Stimulated activated effector memory CD8-positive, alpha-beta T cell treated with anti-CD3 and anti-CD28 coated beads, Interleukin-12 subunit alpha, Interleukin-12 subunit beta, amount 100 ng/mL, for 72 hours (primary cell): ENCODE data around the gene UNC119B.
A peak's percentile ranks its signal among the peaks of the same experiment; 100 is the strongest.

Experiments used
- ATAC-seq: fragments of 150-1000 bp; cut with Tn5 transposase; 2 replicates; pipeline ENCODE4 v1.10.0; 2021
- DNase-seq, 2 donors: peaks; one replicate each; pipeline ENCODE4 v3.0.0; 2021 to 2022; ENCODE audit warnings: low spot score in 2 of 2
- H3K27ac Mint-ChIP-seq: one replicate; pipeline ENCODE4 v1.8.0; 2022; ENCODE audit warnings: mild to moderate bottlenecking, mixed read lengths
- H3K36me3 Mint-ChIP-seq: one replicate; pipeline ENCODE4 v1.8.0; 2022; ENCODE audit warnings: mild to moderate bottlenecking, mixed read lengths
- H3K4me1 Mint-ChIP-seq: one replicate; pipeline ENCODE4 v1.8.0; 2022; ENCODE audit warnings: mixed read lengths
- H3K4me3 Mint-ChIP-seq: one replicate; pipeline ENCODE4 v1.8.0; 2022; ENCODE audit warnings: mild to moderate bottlenecking, mixed read lengths
- H3K9me3 Mint-ChIP-seq: one replicate; pipeline ENCODE4 v1.8.0; 2022; ENCODE audit warnings: mixed read lengths

UNC119B gene

DNA sequence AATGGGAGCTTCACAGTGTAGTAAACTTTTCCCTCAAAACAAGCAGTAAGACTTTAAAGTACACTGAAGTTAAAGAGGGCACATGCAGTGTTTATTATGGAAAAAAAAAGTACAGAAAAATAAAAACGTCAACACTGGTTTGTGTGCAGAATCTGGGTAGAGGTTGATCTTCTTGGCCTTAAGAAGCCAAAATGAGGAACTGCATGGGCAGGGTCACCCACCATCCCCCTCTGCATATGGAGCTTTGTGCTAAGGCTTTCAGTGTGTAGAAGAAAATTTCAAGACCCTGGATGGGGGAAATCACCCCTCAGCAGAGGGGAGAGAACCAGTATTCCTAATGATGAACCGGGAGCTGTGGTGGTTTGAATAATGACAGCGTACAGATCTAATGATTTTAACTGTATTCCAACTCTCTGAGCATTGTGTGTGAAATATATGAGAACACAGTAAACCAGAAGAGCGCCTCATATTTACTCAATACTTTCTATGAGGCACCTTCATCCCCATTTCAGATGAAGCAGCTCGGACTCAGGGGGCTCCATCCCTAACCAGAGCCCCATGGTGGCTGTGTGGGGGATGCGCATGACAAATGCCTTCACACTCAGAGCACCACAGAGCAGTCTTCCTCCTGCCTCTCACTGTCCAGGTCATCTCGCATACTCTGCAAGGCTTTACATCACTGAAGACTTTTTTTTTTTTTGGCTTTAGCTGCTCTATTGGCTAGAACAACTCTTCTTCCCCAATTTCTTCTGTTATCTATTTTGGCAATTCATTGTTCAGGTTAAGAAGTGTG is 48.7 kb downstream of the UNC119B start:
- Mint-ChIP-seq H3K27ac (no peak overlapping the region), H3K4me3 (no peak overlapping the region), H3K4me1 (no peaks in the 10 kb centered on the region), H3K36me3 (peaks cover 33% of the 10 kb centered on the region), H3K9me3 (no peaks in the 10 kb centered on the region)
- ATAC-seq (no peak), DNase-seq (no peak)

DNA sequence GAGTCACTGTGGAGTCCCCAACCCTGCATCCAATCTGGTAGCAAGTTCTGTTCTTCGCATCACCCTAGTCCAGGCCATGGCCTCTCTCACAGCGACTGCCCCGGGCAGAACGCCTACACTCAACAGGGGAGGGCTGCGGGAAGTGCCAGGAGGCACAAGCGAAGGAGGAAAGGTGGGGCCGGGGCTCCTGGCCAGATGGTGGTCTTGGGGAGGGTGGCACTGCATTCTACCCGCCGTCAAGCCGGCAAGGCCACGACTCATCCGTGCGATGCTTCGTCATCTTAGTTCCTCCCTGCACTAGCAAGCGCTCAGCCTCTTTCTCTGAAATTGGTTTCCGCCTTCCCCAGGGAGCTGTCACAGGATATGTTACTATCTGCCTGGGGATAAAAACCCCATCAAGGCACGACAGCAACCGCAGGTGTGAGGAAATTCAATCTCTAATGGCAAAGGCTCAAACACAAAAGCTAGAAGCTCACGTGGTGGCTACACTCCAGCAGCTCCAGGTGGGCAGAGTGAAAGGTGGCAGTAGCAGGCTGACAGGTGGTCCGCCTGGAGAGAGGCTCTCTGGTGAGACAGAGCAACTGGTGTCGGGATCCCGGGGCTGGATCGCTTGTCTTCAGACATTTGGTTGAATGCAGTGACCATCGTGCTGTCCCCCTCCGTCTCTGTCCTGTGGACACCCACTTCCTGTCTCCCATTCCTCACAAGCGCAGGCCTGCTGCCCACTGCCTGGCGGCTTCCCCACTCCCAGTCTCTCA is 49.5 kb downstream of the UNC119B start:
- no peak for ATAC-seq
- Mint-ChIP-seq H3K4me1 (no peaks in the 10 kb centered on the region), H3K4me3 (no peak overlapping the region)

DNA sequence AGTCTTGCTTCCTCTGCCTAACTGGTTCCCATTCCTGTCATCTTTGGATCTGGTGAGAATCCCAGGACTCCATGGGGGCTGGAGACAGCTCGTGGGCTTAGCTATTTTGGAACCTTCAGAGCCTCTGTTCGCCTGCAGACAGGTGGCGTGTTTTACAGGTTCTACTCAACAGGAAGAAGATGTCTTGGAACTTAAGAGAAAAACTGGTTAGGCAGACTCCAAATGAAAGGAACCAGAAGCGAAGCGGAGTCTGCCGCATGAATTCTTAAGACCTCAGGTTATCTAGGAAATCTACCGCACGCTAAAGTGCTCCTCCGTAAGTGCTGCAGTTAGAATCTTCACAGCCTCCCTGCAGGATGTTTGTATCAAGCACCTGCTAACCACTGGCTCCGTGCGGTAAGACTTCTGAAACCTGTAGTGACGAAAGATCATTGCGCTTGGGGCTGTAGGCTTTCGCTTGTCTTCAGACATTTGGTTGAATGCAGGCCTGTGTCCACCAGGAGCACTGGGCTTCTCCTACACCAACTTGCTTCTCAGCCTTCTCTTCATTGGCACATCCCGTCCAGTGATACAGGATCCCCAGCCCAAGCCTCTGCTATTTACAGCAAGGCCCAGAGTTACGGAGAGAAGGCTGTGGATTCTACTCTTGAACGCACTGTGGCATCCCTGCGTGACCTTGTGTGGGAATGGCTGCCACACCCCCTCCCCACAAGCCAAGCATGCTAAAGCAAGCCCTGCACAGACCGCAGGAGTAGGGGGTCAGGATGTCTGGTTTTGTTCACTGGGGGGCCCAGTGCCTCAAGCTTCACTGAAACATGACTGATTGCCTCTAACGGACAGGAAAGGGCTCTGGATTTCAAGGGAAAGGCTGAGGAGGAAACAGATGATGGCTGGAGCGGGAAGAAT is 50.3 kb downstream of the UNC119B start:
- peak overlapping the region; percentile 16 for H3K27ac Mint-ChIP-seq
- DNase-seq = no peak

More for the DNA sequence above, 49.5 kb downstream of the UNC119B start:
- no peaks in the 10 kb centered on the region for H3K9me3 Mint-ChIP-seq
- H3K36me3 Mint-ChIP-seq = peaks cover 41% of the 10 kb centered on the region
- no peak overlapping the region for H3K27ac Mint-ChIP-seq
- DNase-seq = no peak

DNA sequence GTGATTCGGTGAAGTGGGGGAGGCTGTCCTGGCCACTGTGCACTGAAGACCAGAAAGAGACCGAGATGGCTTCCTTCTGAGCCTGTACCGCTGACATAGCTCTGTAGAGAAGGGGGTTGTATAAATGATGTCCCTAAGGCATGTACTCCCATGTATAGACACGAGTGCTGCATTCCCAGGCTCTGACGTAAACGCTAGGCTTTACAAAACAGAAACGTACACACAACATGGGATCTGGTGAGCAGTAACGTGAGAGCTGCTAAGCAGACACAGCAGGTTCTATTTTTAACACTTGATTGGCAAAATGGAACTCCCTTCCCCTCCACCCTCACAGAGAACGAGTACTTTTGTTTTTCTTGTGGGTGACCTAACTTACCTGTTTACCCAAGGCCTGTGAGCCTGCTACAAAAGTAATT is 51.3 kb downstream of the UNC119B start:
- Mint-ChIP-seq H3K9me3 (no peaks in the 10 kb centered on the region), H3K36me3 (peaks cover 59% of the 10 kb centered on the region), H3K4me1 (no peaks in the 10 kb centered on the region), H3K27ac (peak overlapping the region; percentile 27), H3K4me3 (no peak overlapping the region)
- ATAC-seq = no peak
- DNase-seq = no peak

More for the DNA sequence above, 50.3 kb downstream of the UNC119B start:
- H3K9me3 Mint-ChIP-seq = no peaks in the 10 kb centered on the region
- peaks cover 49% of the 10 kb centered on the region for H3K36me3 Mint-ChIP-seq
- ATAC-seq = peak; percentile 59
- H3K4me1 Mint-ChIP-seq = no peaks in the 10 kb centered on the region
- H3K4me3 Mint-ChIP-seq = no peak overlapping the region

DNA sequence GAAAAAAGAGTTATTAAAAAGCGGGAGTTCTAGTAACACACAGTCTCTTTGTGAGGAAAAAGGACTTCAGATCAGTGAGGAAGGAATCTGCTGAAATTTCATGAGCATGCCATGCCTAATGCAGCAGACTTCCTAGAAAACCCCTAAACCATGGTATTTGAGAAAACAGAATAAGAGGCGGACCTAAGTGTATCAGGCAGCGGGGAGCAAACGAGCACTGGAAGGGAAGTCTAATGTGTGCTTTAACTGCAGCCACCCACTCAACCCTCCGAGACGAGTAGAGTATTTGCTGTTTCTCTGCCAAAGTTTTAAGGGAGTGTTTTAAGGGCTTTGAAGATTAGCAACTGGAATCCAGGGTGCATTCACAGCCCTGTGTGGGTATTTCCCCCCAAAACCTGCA is 51.8 kb downstream of the UNC119B start:
- Mint-ChIP-seq H3K4me3 (no peak overlapping the region), H3K36me3 (peaks cover 64% of the 10 kb centered on the region), H3K4me1 (no peaks in the 10 kb centered on the region), H3K9me3 (no peaks in the 10 kb centered on the region), H3K27ac (peak overlapping the region; percentile 27)
- DNase-seq = no peak
- no peak for ATAC-seq

DNA sequence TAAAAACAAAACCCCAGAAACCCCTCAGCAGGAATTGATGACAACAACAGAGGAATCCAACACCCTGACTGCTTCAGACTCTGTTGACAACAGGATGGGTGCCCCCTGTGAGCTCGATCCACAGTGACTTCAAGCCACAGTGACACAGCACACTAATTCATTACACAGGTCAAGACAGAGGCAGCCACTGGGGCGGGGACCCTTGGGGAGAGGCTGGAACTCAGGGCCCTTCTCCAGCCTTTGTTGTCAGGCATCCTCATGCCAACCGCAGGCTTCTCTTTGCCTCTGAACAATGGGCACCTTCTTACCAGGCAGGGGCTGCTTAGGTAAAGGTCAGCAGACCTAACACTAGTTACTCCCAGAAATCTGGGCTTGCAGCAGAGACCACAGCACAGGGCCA is 53.0 kb downstream of the UNC119B start:
- Mint-ChIP-seq H3K36me3 (peaks cover 68% of the 10 kb centered on the region), H3K27ac (peak overlapping the region; percentile 48)

DNA sequence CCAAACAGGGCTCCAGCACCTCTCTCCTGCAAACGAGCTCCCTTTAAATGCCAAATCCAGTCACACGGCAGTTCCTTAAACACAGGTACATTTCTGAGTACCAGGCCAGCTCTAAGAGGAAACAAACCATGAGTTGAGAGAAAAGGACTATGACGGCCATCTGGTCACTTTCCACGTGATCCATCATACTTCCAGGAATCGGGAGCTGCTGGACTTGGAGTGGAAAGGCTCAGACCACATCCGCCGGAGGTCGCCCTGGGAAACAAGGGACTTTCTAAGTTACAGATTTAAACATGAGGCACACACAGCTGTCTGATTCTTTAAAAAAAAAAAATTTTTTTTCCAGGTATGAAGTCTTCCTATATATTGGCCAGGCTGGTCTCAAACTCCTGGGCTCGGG is 54.6 kb downstream of the UNC119B start:
- no peak for ATAC-seq
- no peak overlapping the region for H3K27ac Mint-ChIP-seq
- H3K9me3 Mint-ChIP-seq = no peaks in the 10 kb centered on the region
- peaks cover 83% of the 10 kb centered on the region for H3K36me3 Mint-ChIP-seq
- no peak overlapping the region for H3K4me3 Mint-ChIP-seq
- no peaks in the 10 kb centered on the region for H3K4me1 Mint-ChIP-seq
- no peak for DNase-seq

More for the DNA sequence above, 53.0 kb downstream of the UNC119B start:
- no peak for ATAC-seq
- H3K4me1 Mint-ChIP-seq = no peaks in the 10 kb centered on the region
- no peak overlapping the region for H3K4me3 Mint-ChIP-seq
- no peak for DNase-seq
- H3K9me3 Mint-ChIP-seq = no peaks in the 10 kb centered on the region

DNA sequence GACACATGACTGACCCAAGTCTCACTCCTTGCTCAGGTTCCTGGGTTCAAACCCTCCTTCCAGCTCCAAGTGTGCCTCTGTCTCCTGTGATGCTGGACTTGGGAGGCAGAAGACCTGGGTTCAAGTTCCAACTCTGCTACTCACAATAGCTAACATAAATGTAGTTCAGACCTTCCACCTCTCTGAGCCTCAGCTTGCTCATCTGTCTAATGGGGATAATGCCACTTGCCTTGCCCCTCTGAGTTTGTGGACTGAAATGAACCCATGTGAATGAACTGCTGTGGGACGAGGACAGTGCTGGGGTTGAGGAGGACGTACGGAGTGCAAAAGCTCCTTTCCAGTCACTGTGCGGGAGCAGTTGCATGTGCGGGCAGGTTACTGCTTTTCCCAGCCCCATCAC is 56.3 kb downstream of the UNC119B start:
- Mint-ChIP-seq H3K9me3 (no peaks in the 10 kb centered on the region), H3K4me1 (peaks cover 14% of the 10 kb centered on the region), H3K4me3 (no peak overlapping the region), H3K36me3 (peaks cover 92% of the 10 kb centered on the region), H3K27ac (peak overlapping the region; percentile 16)
- no peak for DNase-seq
- no peak for ATAC-seq

DNA sequence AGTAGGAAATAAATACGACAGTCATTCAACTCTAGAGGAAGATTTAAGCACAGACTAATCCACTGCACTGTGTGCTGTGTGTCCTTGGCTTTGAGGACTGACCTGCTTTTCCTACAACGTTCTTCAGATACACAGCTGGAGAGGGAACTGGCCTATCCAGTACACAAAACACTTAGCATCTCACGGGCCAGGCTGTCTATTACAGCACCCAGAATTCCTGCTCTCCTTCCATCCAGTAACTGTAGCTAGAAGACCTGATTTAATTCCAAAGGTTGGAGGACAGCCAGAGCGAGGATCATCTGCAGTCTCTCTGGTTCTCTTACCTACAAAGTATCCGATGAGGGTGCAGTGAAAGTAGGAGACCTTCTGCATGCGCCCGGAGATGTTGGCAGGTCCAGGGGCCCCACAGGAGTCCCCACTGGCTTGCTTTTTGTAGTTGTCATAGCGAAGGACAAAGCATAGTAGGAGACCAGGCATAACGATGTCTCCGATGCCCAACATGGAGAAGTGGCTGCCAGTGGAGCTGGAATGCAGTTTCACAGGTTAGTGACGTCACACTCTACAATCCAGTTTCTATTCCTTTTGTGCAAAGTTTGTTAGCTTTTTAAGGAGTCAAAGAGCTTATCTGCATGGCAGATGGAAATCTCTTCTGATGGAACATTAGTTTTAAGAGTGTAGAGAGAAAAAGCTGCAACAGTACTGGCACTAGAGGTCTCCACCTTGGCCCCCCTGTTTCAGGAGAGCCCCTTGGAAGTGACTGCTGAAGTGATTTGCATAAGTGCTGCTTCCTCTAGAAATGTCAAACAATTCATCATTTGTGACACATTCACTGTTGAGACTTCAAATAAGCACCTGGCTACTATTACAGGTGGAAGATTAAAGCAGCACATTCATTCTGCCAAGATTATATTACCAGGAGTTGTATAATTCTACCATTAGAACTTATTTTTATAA is 57.1 kb downstream of the UNC119B start:
- ATAC-seq = no peak
- H3K4me1 Mint-ChIP-seq = peaks cover 15% of the 10 kb centered on the region
- DNase-seq = no peak
- no peak overlapping the region for H3K4me3 Mint-ChIP-seq
- H3K9me3 Mint-ChIP-seq = no peaks in the 10 kb centered on the region
- H3K36me3 Mint-ChIP-seq = peaks cover 85% of the 10 kb centered on the region
- H3K27ac Mint-ChIP-seq = peak overlapping the region; percentile 16

DNA sequence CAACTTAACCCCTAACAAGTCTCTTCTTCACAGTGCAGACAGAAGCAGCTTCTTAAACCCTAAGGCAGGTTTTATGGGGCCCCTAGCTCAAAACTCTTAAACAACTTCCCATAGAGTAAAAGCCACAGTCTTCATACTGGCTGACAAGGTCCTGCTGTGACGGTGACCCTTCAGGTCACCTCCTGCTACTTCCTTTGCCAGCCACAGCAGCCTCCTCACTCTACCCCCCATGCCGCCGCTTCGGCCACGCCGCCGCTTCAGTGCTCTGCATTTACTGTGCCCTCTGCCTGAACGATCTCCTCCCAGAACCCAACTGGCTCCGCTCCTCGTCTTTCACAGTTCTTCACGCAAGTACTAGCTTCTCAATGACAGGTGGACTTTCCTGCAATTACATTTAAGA is 60.8 kb downstream of the UNC119B start:
- no peak overlapping the region for H3K4me3 Mint-ChIP-seq
- peaks cover 53% of the 10 kb centered on the region for H3K36me3 Mint-ChIP-seq
- H3K4me1 Mint-ChIP-seq = peaks cover 35% of the 10 kb centered on the region
- no peaks in the 10 kb centered on the region for H3K9me3 Mint-ChIP-seq
- peak overlapping the region; percentile 58 for H3K27ac Mint-ChIP-seq
- ATAC-seq (no peak), DNase-seq (no peak)
